RWPE2 (cell line): ENCODE results near the gene GTPBP6.

Experiments used
- ATAC-seq: fragments of 200-7000 bp; cut with Tn5 transposase; 3 replicates; pipeline ENCODE4 v1.9.1; 2021; ENCODE audit warnings: low read depth
- DNase-seq: peaks from one replicate; pipeline ENCODE4 v3.0.0-alpha.2; 2020; ENCODE audit warnings: low spot score
- H3K27ac ChIP-seq: fragments of 450-650 bp; 2 replicates; pipeline ENCODE4 v1.5.1; 2017; ENCODE audit warnings: mild to moderate bottlenecking; ENCODE audit not compliant: poor library complexity, severe bottlenecking
- H3K27me3 ChIP-seq: fragments of 250-450 bp; sonication (Bioruptor Pico); 2 replicates; pipeline ENCODE4 v1.5.1; 2021; ENCODE audit warnings: mild to moderate bottlenecking, moderate library complexity; ENCODE audit not compliant: insufficient read depth, poor library complexity, severe bottlenecking
- H3K36me3 ChIP-seq: fragments of 250-450 bp; sonication (Bioruptor Pico); 2 replicates; pipeline ENCODE4 v1.5.1; 2020; ENCODE audit warnings: low read depth, mild to moderate bottlenecking, moderate library complexity
- H3K4me1 ChIP-seq: fragments of 250-450 bp; sonication (Bioruptor Pico); 2 replicates; pipeline ENCODE4 v1.5.1; 2021; ENCODE audit warnings: mild to moderate bottlenecking, moderate library complexity; ENCODE audit not compliant: insufficient read depth, poor library complexity, severe bottlenecking
- H3K4me3 ChIP-seq: fragments of 250-450 bp; sonication (Bioruptor Pico); 2 replicates; pipeline ENCODE4 v1.5.1; 2021; ENCODE audit warnings: mild to moderate bottlenecking, moderate library complexity; ENCODE audit not compliant: severe bottlenecking
- H3K9me3 ChIP-seq: fragments of 250-450 bp; sonication (Bioruptor Pico); 2 replicates; pipeline ENCODE4 v1.5.1; 2021; ENCODE audit warnings: mild to moderate bottlenecking, moderate library complexity; ENCODE audit not compliant: severe bottlenecking
- TF ChIP-seq, protein P1 (sequence below): fragments of 450-650 bp; IDR thresholded peaks from one replicate; pipeline ENCODE4 v1.5.1; 2017; ENCODE audit warnings: mild to moderate bottlenecking, moderate library complexity; ENCODE audit not compliant: poor library complexity, severe bottlenecking

The GTPBP6 gene

DNA sequence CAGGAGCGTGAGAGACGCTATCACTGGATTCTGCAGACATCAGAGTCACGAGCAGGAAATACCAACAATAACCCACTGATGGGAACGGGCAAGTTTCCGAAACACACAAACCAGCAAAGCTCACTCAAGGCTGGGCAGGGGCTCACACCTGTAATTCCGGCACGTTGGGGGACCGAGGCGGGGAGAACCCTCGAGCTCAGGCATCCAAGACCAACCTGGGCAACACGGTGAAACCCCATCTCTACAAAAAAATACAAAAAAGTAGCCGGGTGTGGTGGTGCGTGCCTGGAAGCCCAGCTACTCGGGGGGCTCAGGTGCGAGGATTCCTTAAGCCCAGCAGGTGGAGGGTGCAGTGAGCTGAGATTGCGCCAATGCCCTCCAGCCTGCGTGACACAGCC is 17.2 kb upstream of the GTPBP6 start:
- Histone ChIP-seq H3K4me3 (no peak overlapping the region), H3K36me3 (peaks cover 19% of the 10 kb centered on the region), H3K4me1 (no peaks in the 10 kb centered on the region), H3K27ac (no peak overlapping the region), H3K27me3 (peaks cover 10% of the 10 kb centered on the region), H3K9me3 (no peaks in the 10 kb centered on the region)
- TF ChIP-seq, protein P1, sequence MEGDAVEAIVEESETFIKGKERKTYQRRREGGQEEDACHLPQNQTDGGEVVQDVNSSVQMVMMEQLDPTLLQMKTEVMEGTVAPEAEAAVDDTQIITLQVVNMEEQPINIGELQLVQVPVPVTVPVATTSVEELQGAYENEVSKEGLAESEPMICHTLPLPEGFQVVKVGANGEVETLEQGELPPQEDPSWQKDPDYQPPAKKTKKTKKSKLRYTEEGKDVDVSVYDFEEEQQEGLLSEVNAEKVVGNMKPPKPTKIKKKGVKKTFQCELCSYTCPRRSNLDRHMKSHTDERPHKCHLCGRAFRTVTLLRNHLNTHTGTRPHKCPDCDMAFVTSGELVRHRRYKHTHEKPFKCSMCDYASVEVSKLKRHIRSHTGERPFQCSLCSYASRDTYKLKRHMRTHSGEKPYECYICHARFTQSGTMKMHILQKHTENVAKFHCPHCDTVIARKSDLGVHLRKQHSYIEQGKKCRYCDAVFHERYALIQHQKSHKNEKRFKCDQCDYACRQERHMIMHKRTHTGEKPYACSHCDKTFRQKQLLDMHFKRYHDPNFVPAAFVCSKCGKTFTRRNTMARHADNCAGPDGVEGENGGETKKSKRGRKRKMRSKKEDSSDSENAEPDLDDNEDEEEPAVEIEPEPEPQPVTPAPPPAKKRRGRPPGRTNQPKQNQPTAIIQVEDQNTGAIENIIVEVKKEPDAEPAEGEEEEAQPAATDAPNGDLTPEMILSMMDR = no peak
- no peak for ATAC-seq
- peak; percentile 49 for DNase-seq

DNA sequence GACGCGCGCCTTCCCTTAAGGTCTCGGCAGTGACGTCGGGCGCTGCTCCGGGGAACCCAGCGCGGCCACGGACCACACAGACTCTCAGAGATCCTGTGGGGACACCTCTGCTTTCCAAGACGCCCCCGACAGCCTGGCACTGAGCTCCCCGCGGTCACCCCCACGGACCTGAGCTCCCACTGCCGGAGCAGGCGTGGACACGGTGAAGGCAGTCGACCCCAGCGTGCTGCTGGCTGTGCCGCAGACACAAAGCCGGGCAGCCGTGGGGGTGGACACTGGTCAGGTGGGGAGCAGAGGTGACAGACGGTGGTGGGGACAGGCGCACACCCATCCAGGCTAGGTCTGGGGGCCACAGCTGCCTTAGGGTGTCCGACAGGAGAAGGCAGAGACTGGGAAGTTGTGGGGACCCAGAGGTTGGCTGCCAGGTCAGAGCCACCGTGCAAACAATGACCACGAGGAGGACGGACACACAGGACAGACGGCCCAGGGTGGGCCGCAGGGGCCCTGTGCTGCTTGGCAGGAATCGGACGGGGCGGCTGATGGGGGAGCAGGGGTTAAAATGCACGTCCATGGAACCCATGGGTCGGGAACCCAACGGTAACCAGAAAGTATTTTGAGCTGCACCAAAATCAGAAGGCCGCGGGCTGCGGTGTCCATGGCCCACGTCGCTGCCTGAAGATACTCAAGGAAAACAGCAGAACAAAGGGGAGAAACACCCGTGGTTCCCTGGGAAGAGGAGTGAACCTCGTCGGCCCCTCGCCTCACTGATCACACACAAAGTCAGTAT is 16.6 kb upstream of the GTPBP6 start:
- Histone ChIP-seq H3K27ac (no peak overlapping the region), H3K36me3 (peaks cover 19% of the 10 kb centered on the region), H3K9me3 (no peaks in the 10 kb centered on the region), H3K27me3 (peaks cover 16% of the 10 kb centered on the region), H3K4me3 (no peak overlapping the region), H3K4me1 (no peaks in the 10 kb centered on the region)
- TF ChIP-seq, protein P1 = no peak
- ATAC-seq (no peak), DNase-seq (peak; percentile 75)

DNA sequence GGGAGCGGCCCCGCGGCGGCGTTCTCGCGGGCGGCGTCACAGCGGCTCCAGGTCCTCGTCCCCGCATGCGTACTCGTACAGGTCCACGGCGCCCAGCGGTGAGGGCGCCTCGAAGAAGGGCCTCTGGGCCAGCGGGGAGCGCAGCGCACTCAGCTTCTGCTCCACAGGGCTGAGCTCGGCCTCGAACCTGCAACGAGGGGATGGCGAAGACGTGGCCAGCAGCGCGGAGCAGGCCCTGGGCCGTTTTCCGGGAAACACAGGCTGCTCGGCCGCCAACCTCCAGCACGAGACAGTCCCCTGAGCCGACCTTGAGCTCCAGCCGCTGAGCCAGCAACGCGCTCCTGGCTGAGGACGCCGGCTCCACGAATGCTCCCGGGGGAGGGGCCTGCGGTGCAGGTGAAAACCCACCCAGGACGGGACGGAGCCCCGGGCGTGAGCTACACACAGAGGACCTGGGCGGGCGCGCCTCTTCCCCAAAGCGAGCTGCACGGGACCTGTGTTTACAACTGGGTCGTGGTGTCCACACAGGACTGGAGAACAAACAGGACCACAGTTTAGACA is 15.8 kb upstream of the GTPBP6 start:
- Histone ChIP-seq H3K9me3 (no peaks in the 10 kb centered on the region), H3K27ac (no peak overlapping the region), H3K4me3 (no peak overlapping the region), H3K36me3 (peaks cover 19% of the 10 kb centered on the region), H3K4me1 (no peaks in the 10 kb centered on the region), H3K27me3 (peaks cover 18% of the 10 kb centered on the region)
- ATAC-seq = no peak
- TF ChIP-seq, protein P1 = no peak
- peak; percentile 79 for DNase-seq

DNA sequence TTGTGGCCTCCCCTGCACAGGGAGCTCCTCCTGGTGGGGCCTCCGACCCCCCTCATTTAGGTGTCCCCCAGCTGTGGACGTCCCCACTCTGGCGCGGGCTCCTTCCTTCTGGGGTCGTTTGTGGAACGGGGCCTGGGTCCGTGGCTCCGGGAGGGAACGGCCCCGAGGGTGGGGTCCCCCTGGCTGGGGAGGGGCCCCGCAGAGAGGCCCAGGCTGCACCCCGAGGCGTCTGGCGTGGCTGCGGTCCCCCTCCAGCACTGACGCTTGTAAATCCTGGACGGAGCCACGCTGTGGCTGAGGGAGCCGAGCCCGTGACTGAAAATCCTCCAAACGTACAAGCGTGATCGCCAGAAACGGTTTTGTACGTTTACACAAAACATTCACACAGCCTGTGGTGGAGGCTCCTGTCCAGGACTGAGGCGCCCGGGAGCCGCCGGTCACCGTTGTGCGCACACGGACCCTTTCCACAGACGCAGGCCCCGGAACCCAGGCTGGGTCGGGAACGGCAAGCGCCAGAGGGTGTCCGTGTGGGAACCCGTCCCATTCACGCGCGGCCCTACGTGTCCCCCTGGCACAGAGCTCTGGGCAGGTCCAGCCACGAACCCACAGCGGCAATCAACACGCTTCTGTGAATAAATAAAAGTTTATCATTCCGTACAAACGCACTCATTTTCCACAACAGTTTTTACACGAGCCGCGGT is 15.2 kb upstream of the GTPBP6 start:
- Histone ChIP-seq H3K9me3 (no peaks in the 10 kb centered on the region), H3K4me1 (no peaks in the 10 kb centered on the region), H3K36me3 (peaks cover 16% of the 10 kb centered on the region), H3K27ac (no peak overlapping the region), H3K4me3 (no peak overlapping the region), H3K27me3 (peaks cover 18% of the 10 kb centered on the region)
- TF ChIP-seq, protein P1 = no peak
- DNase-seq (peak; percentile 59), ATAC-seq (no peak)
